GM19328 (cell line): Measurements from ENCODE around the gene TAGLN2.

Experiments used
- ATAC-seq: cut with Tn5 transposase; IDR thresholded peaks from one replicate; pipeline ENCODE4 v1.9.1; 2021; ENCODE audit warnings: mild to moderate bottlenecking, moderate library complexity; ENCODE audit not compliant: unreplicated experiment

Gene TAGLN2

GRCh38 chr1:159922511-159923202 lies 2.6 kb downstream of the TAGLN2 start:
- ATAC-seq = no peak

GRCh38 chr1:159921700-159922504 lies 3.4 kb downstream of the TAGLN2 start:
- ATAC-seq = no peak

- ATAC-seq = peak; percentile 23
Observed at GRCh38 chr1:159921251-159921650, 4.1 kb downstream of the TAGLN2 start.

- no peak for ATAC-seq
Observed at GRCh38 chr1:159920651-159921050, 4.7 kb downstream of the TAGLN2 start.

- no peak for ATAC-seq
Observed at GRCh38 chr1:159920202-159920601, 5.1 kb downstream of the TAGLN2 start.

- ATAC-seq = no peak
Observed at GRCh38 chr1:159919236-159919865, 6.0 kb downstream of the TAGLN2 start.

GRCh38 chr1:159918352-159919200 lies 6.7 kb downstream of the TAGLN2 start:
- no peak for ATAC-seq

GRCh38 chr1:159917533-159918351 lies 7.6 kb downstream of the TAGLN2 start:
- no peak for ATAC-seq

GRCh38 chr1:159916242-159917051 lies 8.9 kb downstream of the TAGLN2 start:
- ATAC-seq = no peak

GRCh38 chr1:159915571-159916241 lies 9.6 kb downstream of the TAGLN2 start:
- ATAC-seq = no peak

GRCh38 chr1:159914252-159915018 lies 10.9 kb downstream of the TAGLN2 start:
- no peak for ATAC-seq

GRCh38 chr1:159913451-159914192 lies 11.7 kb downstream of the TAGLN2 start:
- ATAC-seq = no peak

GRCh38 chr1:159911326-159912070 lies 13.8 kb downstream of the TAGLN2 start:
- ATAC-seq = no peak

- ATAC-seq = no peak
Observed at GRCh38 chr1:159908031-159908940, 17.0 kb downstream of the TAGLN2 start.

GRCh38 chr1:159906960-159907359 lies 18.3 kb downstream of the TAGLN2 start:
- ATAC-seq = no peak
